ENCODE results near the gene SMARCA4.
A peak's percentile ranks its signal among the peaks of the same experiment; 100 is the strongest.
"Not testable (repeated sequence)": the region's sequence is repeated elsewhere in the genome, so short reads cannot be mapped to it uniquely, and the experiment has no call there.

Gene SMARCA4

GRCh38 chr19:11102944-11103343 lies 142.1 kb downstream of the SMARCA4 start:
- 96% methylated on average over 16 of the region's 16 CpGs for WGBS, 2 experiments (ENCODE audit: insufficient coverage in 2 of 2)
- H3K27ac ChIP-seq (ENCODE audit: low read depth, low read length, severe bottlenecking) = peak overlapping the region; percentile 10
- H3K4me1 ChIP-seq (ENCODE audit: control insufficient read depth, insufficient read depth, low read length, poor library complexity, severe bottlenecking) = peaks cover 5% of the 10 kb centered on the region
- no peaks in the 10 kb centered on the region for H3K9me3 ChIP-seq (ENCODE audit: control insufficient read depth, low read length)
- H3K4me3 ChIP-seq (ENCODE audit: extremely low read depth, insufficient read depth, low read length, poor library complexity, severe bottlenecking) = no peak overlapping the region
- H3K36me3 ChIP-seq (ENCODE audit: control insufficient read depth, insufficient read depth, low read length) = peaks cover 98% of the 10 kb centered on the region

DNA sequence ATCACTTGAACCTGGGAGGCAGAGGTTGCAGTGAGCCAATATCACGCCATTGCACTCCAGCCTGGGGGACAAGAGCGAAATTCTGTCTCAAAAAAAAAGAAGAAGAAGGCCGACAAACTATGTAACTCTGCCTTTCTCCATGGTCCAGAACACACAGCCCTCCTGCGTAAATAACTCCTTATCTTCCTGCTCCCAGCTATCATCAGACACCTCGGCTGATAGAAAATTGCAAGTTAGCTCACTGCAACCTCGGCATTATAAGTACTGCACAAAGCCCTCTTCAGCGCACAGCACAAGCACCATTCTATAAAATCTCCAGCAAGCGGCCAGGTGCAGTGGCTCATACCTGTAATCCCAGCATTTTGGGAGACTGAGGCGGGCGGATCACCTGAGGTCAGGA lies 142.8 kb downstream of the SMARCA4 start:
- not testable (repeated sequence) for H3K4me1 ChIP-seq (ENCODE audit: control insufficient read depth, insufficient read depth, low read length, poor library complexity, severe bottlenecking); H3K4me3 ChIP-seq (ENCODE audit: extremely low read depth, insufficient read depth, low read length, poor library complexity, severe bottlenecking); H3K9me3 ChIP-seq (ENCODE audit: control insufficient read depth, low read length); H3K27ac ChIP-seq (ENCODE audit: low read depth, low read length, severe bottlenecking)
- peaks cover 97% of the 10 kb centered on the region for H3K36me3 ChIP-seq (ENCODE audit: control insufficient read depth, insufficient read depth, low read length)
- WGBS, 2 experiments (ENCODE audit: insufficient coverage in 2 of 2) = 93 to 97% methylated on average over 5 to 7 of the region's 10 CpGs

DNA sequence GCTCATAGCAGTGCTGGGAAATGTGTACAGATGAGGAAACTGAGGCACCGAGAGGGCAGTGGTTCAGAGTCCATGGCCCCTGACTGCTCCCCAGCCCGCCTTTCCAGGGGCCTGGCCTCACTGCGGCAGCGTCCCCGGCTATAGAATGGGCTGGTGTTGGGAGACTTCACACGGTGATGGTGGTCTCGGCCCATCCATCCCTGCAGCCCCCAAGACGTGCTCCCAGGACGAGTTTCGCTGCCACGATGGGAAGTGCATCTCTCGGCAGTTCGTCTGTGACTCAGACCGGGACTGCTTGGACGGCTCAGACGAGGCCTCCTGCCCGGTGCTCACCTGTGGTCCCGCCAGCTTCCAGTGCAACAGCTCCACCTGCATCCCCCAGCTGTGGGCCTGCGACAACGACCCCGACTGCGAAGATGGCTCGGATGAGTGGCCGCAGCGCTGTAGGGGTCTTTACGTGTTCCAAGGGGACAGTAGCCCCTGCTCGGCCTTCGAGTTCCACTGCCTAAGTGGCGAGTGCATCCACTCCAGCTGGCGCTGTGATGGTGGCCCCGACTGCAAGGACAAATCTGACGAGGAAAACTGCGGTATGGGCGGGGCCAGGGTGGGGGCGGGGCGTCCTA lies 144.3 kb downstream of the SMARCA4 start:
- Histone ChIP-seq H3K4me1 (ENCODE audit: control insufficient read depth, insufficient read depth, low read length, poor library complexity, severe bottlenecking) (no peaks in the 10 kb centered on the region), H3K9me3 (ENCODE audit: control insufficient read depth, low read length) (no peaks in the 10 kb centered on the region), H3K27ac (ENCODE audit: low read depth, low read length, severe bottlenecking) (no peak overlapping the region), H3K4me3 (ENCODE audit: extremely low read depth, insufficient read depth, low read length, poor library complexity, severe bottlenecking) (no peak overlapping the region), H3K36me3 (ENCODE audit: control insufficient read depth, insufficient read depth, low read length) (peaks cover 97% of the 10 kb centered on the region)
- WGBS, 2 experiments (ENCODE audit: insufficient coverage in 2 of 2) = 97% methylated on average over 32 to 36 of the region's 36 CpGs

GRCh38 chr19:11106477-11106876 lies 145.6 kb downstream of the SMARCA4 start:
- H3K4me1 ChIP-seq (ENCODE audit: control insufficient read depth, insufficient read depth, low read length, poor library complexity, severe bottlenecking) = no peaks in the 10 kb centered on the region
- no peak overlapping the region for H3K4me3 ChIP-seq (ENCODE audit: extremely low read depth, insufficient read depth, low read length, poor library complexity, severe bottlenecking)
- no peaks in the 10 kb centered on the region for H3K9me3 ChIP-seq (ENCODE audit: control insufficient read depth, low read length)
- WGBS, 2 experiments (ENCODE audit: insufficient coverage in 2 of 2) = 95 to 96% methylated on average over 13 of the region's 13 CpGs
- peaks cover 97% of the 10 kb centered on the region for H3K36me3 ChIP-seq (ENCODE audit: control insufficient read depth, insufficient read depth, low read length)
- peak overlapping the region; percentile 59 for H3K27ac ChIP-seq (ENCODE audit: low read depth, low read length, severe bottlenecking)

DNA sequence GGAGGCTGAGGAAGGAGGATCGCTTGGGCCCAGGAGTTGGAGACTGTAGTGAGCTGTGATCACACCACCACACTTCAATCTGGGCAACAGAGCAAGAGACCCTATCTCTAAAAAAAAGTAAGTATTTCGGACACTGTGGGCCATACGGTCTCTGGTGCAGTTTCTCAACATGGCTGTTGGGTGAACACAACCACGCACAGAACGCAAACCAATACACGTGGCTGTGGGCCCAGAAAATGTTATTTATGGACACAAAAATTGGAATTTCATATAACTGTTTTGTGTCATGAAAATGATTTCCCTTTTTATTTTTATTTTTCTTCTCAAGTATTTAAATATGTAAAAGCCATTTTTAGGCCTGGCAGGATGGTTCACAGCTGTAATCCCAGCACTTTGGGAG lies 147.9 kb downstream of the SMARCA4 start:
- Histone ChIP-seq H3K4me3 (ENCODE audit: extremely low read depth, insufficient read depth, low read length, poor library complexity, severe bottlenecking) (no peak overlapping the region), H3K27ac (ENCODE audit: low read depth, low read length, severe bottlenecking) (no peak overlapping the region), H3K36me3 (ENCODE audit: control insufficient read depth, insufficient read depth, low read length) (peaks cover 97% of the 10 kb centered on the region), H3K4me1 (ENCODE audit: control insufficient read depth, insufficient read depth, low read length, poor library complexity, severe bottlenecking) (no peaks in the 10 kb centered on the region), H3K9me3 (ENCODE audit: control insufficient read depth, low read length) (no peaks in the 10 kb centered on the region)
- WGBS, 2 experiments (ENCODE audit: insufficient coverage in 2 of 2) = 96 to 98% methylated on average over 5 of the region's 6 CpGs

GRCh38 chr19:11111117-11111770 lies 150.4 kb downstream of the SMARCA4 start:
- H3K27ac ChIP-seq (ENCODE audit: low read depth, low read length, severe bottlenecking) = no peak overlapping the region
- no peaks in the 10 kb centered on the region for H3K4me1 ChIP-seq (ENCODE audit: control insufficient read depth, insufficient read depth, low read length, poor library complexity, severe bottlenecking)
- no peaks in the 10 kb centered on the region for H3K9me3 ChIP-seq (ENCODE audit: control insufficient read depth, low read length)
- peaks cover 97% of the 10 kb centered on the region for H3K36me3 ChIP-seq (ENCODE audit: control insufficient read depth, insufficient read depth, low read length)
- 99 to 100% methylated on average over 7 to 13 of the region's 15 CpGs for WGBS, 2 experiments (ENCODE audit: insufficient coverage in 2 of 2)
- no peak overlapping the region for H3K4me3 ChIP-seq (ENCODE audit: extremely low read depth, insufficient read depth, low read length, poor library complexity, severe bottlenecking)

DNA sequence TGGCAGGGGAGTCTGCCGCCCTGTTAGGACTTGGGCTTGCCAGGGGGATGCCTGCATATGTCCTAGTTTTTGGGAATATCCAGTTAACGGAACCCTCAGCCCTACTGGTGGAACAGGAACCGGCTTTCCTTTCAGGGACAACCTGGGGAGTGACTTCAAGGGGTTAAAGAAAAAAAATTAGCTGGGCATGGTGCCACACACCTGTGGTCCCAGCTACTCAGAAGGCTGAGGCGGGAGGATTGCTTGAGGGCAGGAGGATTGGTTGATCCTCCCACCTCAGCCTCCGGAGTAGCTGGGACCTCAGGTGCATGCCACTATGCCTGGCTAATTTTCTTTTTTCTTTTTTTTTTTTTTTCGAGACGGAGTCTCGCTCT lies 150.9 kb downstream of the SMARCA4 start:
- H3K27ac ChIP-seq (ENCODE audit: low read depth, low read length, severe bottlenecking) = no peak overlapping the region
- 98 to 100% methylated on average over 4 of the region's 8 CpGs for WGBS, 2 experiments (ENCODE audit: insufficient coverage in 2 of 2)
- no peaks in the 10 kb centered on the region for H3K9me3 ChIP-seq (ENCODE audit: control insufficient read depth, low read length)
- no peak overlapping the region for H3K4me3 ChIP-seq (ENCODE audit: extremely low read depth, insufficient read depth, low read length, poor library complexity, severe bottlenecking)
- H3K4me1 ChIP-seq (ENCODE audit: control insufficient read depth, insufficient read depth, low read length, poor library complexity, severe bottlenecking) = no peaks in the 10 kb centered on the region
- H3K36me3 ChIP-seq (ENCODE audit: control insufficient read depth, insufficient read depth, low read length) = peaks cover 97% of the 10 kb centered on the region
